ENCODE measurements around the gene TNK2.

The TNK2 gene

GRCh38 chr3:195900436-195901355, 7.7 kb downstream of the TNK2 start:
- no peak for DNase-seq (ENCODE audit: low read depth in 1 of 2, low spot score in 1 of 2)

- DNase-seq (ENCODE audit: low read depth in 1 of 2, low spot score in 1 of 2), result no peak
Observed at GRCh38 chr3:195899701-195900435, 8.5 kb downstream of the TNK2 start.

GRCh38 chr3:195897853-195898415, 10.4 kb downstream of the TNK2 start:
- DNase-seq (ENCODE audit: low read depth in 1 of 2, low spot score in 1 of 2), result no peak

DNA sequence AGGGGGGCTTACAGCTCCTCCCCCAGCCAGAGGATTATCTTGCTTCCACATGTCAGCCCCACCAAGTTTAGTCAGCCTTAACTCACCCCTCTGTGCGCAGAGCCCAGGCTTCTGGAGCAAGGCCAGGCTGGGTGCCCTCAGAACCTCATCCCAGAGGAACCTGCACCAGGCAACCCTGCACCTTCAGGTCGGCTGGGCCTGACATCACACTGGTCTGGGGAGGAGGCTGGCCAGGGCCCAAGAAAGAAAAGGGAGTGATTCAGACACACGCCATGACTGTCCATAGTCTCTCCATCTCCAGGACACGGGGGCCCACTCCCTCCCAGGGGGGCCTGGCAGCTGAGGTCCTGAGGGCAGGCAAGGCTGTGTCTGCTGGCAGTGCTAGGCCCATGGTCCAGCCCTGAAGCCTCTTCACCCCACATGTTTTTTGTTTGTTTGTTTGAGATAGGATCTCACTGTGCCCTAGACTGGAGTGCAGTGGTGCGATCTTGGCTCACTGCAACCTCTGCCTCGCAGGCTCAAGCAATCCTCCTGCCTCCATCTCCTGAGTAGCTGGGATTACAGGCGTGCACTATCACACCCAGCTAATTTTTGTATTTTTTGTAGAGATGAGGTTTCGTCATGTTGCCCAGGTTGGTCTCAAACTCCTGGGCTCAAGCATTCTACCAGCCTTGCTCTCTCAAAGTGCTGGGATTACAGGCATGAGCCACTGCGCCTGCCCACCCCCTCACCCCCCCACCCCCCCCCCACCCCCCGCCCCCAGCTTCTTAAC, 11.1 kb downstream of the TNK2 start:
- no peak for DNase-seq (ENCODE audit: low read depth in 1 of 2, low spot score in 1 of 2)

DNA sequence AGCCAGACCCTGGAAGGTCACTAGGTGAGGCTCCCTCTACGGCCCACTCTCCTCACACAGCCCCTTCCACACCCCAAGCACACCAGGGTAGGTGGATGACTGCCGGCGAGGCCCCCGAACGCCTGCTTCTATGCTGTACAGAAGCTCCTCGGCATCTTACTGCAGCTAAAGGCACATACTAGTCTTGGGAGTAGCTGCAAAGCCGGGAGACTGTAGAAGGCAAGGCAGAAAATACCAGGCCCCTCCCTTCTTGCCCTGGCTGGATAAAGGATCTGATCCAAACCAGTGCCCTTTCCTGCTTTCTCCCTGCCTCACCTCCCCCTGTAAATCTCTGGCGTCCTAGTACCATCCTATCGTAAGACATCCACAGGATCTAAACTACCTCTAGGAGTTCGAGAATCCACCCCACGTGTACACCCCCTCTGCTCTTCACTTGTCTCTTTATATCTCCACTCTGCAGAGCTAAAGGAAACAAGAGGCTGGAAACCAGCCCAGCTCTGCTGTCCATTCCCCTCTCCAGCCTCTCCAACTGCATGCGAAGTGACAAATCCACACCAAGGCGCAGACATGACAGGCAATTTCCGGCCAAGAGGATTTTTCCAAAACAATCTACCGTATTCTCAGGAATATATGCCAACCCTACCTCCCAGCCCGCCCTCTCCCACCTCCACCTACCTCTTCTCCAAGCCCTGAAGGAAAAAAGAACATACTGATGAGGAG, 11.8 kb downstream of the TNK2 start:
- no peak for DNase-seq (ENCODE audit: low read depth in 1 of 2, low spot score in 1 of 2)

- peak; percentile 48 to 55 for DNase-seq (ENCODE audit: low read depth in 1 of 2, low spot score in 1 of 2)
Observed at GRCh38 chr3:195895861-195896360, 12.4 kb downstream of the TNK2 start.

DNA sequence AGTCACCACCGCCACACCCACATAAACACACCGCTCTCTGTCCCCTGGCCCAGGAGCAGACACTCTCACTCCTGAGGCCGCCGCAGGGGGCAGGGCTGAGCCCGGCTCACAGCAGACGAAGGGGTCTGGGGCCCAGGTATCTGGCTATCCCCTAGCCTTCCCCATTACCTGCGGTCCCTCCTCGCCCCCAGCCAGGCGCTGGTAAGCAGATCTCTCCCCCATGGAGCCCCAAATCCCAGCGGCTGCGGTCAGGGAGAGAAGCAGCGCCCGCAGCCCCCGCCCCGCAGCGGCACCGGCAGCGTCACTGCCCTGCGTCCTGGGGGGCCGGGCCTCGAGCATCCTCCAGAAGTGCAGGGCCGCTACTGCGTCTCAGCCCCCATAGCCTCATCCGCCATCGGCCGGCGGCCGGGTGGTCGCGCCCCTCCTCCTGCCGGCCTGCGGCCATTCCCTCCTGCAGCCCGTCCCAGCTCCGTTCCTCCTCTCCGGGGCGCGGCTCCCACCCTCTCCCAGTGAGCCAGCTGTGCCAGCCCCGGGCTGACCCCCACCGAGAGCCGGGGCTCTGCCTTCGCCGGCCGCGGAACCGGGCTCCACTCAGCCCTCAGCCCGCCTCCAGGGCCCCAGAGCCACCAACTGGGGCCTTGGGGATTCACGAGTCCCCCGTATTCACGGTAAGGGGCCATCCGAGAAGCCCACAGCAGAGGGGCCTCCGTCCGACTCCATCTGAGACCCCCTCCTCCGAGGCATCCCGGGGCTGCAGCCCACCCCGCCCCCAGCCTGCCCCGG, 13.1 kb downstream of the TNK2 start:
- peak; percentile 45 to 46 for DNase-seq (ENCODE audit: low read depth in 1 of 2, low spot score in 1 of 2)

DNA sequence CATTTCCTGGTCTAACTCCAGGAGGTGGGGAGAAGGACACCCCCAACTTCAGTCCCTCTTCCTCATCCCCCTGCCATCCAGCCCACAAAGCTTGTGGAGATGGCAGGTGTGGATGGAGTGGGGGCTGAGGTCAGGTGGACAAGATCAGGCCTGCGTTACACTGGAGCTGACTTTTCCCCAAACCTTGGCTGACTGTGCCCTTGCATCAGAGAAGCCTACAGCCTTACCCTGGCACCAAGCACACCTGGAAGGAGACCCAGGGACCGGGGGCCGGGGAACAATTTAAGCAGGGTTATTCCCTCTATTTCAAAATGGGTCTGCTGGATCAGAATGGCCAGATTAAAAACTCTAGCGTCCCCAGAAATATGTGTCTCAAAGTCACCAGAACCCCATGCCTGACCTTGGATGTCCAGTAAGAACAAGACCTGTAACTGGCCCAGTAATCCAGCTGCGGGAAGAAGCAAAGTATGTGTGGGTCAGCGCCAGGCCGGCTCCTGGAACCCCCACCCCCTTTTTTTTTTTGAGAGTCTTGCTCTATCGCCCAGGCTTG, 14.4 kb downstream of the TNK2 start:
- no peak for DNase-seq (ENCODE audit: low read depth in 1 of 2, low spot score in 1 of 2)

DNA sequence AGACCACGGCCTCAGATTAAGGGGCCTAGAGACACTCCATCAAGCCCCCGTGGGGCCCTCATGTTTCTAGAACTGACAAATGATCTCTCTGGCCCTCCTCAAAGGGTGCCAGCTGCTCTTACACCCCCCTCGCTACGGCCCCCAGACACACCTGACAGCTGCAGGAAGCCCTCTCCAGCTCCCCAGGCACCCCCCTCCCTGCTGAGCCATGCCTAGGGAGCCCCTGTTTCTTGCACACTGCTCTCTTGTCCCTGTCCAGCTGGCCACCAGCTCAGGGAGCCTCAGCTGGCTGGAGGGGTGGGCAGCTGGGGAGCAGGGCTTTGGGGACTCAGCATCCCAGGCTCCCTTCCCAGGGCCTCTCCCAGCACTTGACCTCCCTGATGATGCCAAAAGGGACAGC, 14.8 kb downstream of the TNK2 start:
- DNase-seq (ENCODE audit: low read depth in 1 of 2, low spot score in 1 of 2), result no peak

GRCh38 chr3:195893044-195893395, 15.3 kb downstream of the TNK2 start:
- no peak for DNase-seq (ENCODE audit: low read depth in 1 of 2, low spot score in 1 of 2)

DNA sequence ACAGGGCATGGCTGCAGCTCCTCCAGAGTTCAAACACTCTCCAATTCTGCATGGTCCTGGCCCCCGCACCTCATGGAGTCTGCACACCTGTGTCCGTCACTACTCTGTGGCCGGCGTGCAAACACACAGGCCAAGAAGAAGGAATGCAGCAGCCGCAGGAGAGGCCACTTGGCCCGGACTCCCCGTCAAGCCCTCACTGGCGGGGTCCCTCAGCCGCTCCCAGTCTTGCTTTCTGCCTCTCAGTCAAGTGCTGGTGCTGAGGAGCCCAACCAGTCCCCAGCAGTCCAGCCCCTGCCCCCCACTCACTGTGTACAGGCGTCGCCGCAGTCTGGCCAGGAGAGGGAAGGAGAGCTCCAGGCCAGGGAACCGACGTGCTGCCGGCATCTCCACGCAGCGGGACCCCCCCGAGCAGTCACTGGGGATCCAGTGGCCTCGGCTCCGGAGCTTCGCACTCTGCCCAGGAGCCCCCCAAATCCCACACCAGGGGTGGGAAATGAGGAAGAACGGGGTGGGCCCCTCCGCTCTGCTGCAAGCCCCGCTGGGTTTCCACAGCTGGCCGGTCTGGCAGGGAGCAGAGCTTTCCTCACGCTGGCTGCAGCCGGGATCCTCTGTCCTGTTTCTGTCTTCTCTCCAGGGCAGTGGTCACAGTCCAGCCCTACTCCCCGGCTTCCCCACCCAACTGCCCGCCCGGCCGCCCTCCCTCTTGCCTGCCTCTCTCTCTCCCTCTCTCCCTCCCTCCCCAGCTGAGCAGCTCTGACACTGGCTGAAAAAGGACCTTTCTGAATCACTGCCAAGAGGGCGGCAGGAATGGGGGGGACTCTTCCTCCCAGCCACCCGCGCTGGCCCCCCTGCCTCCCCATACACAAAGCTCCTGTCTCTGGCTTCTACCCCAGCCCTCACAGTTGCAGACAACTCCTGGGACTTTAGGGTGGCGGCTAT, 16.0 kb downstream of the TNK2 start:
- no peak for DNase-seq (ENCODE audit: low read depth in 1 of 2, low spot score in 1 of 2)

DNA sequence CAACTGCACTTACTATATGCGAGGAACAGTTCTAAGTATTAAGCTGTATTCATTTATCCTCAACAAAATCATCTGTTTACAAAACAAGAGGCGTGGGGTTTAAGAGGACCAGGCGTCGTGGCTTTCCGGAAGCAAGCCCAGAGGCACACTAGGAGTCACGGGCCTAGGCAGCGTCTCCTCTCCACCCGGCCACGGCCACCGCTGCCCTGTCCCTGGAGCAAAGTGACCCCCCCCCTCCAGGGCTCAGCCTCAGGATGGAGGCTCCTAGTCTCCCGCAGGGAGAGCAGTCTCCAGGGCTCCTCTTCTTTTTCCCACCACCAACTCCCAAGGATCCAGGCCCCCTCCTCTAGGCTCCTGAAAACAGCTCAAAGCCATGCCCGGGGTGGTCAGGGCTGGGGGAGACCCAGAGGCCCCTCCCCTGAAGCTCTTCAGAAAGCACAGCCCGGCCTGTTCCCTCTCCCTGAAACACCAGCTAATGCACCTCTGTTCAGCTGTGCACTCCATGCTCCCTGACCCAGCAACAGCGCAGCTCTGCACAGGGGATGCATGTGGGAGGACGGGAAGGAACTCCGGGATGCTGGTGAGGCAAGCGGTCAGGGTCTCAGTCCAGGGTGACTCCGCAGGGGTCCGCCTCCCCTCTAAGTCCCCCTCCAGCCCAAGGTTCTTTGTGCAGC, 16.8 kb downstream of the TNK2 start:
- DNase-seq (ENCODE audit: low read depth in 1 of 2, low spot score in 1 of 2), result no peak

DNA sequence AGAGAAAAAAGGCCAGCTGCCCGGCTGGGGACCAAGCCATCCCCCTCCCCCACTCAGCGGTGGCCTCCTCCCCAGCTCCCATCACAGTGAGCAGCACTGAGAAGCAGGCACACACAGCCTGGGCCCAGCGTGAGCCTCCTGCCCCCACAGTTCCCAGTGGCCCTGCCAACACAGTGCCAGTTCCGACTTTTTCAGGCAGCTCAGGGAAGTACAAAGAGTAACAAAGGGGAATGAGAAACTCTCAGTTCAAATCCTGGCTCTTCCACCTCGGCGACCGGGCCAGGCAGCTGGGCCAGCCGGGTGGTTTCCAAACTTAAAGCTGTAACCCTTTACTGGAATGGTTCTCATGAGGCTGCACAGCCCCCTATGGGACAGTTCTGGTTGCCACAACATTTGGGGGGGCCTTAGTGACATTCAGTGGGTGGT, 18.5 kb downstream of the TNK2 start:
- no peak for DNase-seq (ENCODE audit: low read depth in 1 of 2, low spot score in 1 of 2)

DNA sequence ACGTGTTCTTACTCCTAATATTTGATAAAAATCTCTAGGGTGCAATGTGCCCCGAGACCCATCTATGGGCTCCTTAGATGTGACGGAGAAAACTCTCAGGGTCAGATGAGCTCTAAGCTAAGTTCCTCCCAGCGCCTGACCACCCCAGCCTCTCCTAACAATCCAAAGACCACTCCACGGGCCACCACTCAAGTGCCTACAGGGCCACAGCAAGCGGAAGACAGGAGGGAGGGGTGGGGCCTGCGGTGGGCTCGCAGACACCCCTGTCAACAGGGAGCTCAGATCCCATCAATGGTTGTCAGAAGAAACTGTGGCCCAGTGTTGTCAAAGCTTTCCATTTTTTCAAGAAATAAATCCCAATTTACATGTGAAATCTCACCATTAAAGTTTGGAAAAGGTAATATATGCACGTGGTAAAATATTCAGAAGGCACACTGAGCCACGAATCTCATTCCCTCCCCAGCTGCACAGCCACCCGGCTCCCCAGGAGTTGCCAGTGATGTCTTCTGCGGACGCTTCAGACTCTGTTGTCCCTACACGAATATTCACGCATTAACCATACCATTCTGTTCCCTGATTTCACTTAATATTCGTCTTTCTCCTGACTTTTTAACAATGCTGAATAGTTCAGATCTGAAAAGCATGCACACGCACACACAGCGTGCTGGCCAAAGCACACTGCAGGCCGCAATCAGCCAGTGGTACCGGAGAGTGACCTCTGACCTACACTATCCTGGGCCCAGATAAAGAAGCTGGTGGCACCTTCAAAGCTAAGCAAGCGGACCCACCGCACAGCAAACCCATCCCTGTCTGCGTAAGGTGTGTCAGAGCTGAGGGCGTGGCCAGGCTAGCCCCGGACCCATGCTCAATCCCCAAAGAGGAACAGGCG, 19.1 kb downstream of the TNK2 start:
- DNase-seq (ENCODE audit: low read depth in 1 of 2, low spot score in 1 of 2), result no peak

GRCh38 chr3:195888311-195888761, 20.0 kb downstream of the TNK2 start:
- no peak for DNase-seq (ENCODE audit: low read depth in 1 of 2, low spot score in 1 of 2)

DNA sequence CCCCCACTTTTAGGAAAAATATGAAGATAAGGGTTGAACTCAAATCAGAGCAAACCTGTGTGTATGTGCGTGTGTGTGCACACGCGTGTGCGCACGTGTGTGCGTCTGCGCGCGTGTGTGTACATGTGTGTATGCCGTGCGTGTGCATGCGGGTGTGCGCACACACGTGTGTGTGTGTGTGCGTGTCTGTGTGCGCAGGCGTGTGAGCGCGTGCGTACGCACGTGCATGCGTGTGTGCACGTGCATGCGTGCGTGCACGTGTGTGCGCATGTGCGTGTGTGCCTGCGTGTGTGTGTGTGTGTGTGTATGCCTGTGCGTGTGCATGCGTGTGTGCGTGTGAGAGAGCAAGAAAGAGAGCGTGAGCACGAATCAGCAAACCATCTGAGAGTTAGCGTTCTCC, 20.7 kb downstream of the TNK2 start:
- no peak for DNase-seq (ENCODE audit: low read depth in 1 of 2, low spot score in 1 of 2)
